Activated T-cell treated with anti-CD3 and anti-CD28 coated beads for 1 hour (primary cell): ENCODE results near the gene SPATA17.

ENCODE experiments used
- DNase-seq: peaks from one replicate; pipeline ENCODE4 v3.0.0-alpha.2; 2020; ENCODE audit warnings: low read depth

The SPATA17 gene

GRCh38 chr1:217847643-217848042 lies 216.5 kb downstream of the SPATA17 start:
- DNase-seq = no peak

- no peak for DNase-seq
These were observed 225.3 kb downstream of the SPATA17 start for GRCh38 chr1:217856342-217857034.

GRCh38 chr1:217857061-217857460 lies 225.9 kb downstream of the SPATA17 start:
- DNase-seq = no peak

GRCh38 chr1:217861658-217862057 lies 230.5 kb downstream of the SPATA17 start:
- DNase-seq = no peak

GRCh38 chr1:217867446-217867995 lies 236.4 kb downstream of the SPATA17 start:
- no peak for DNase-seq

- DNase-seq = no peak
These were observed 240.8 kb downstream of the SPATA17 start for GRCh38 chr1:217871955-217872354.

GRCh38 chr1:217875229-217875628 lies 244.1 kb downstream of the SPATA17 start:
- no peak for DNase-seq

GRCh38 chr1:217876401-217876800 lies 245.3 kb downstream of the SPATA17 start:
- DNase-seq = no peak

GRCh38 chr1:217876896-217877295 lies 245.8 kb downstream of the SPATA17 start:
- DNase-seq = no peak

- DNase-seq = no peak
These were observed 250.0 kb downstream of the SPATA17 start for GRCh38 chr1:217881131-217881543.

- no peak for DNase-seq
These were observed 250.6 kb downstream of the SPATA17 start for GRCh38 chr1:217881607-217882332.

- DNase-seq = no peak
These were observed 254.0 kb downstream of the SPATA17 start for GRCh38 chr1:217885181-217885580.

- no peak for DNase-seq
These were observed 257.2 kb downstream of the SPATA17 start for GRCh38 chr1:217888328-217888727.

GRCh38 chr1:217889401-217889800 lies 258.3 kb downstream of the SPATA17 start:
- DNase-seq = no peak

GRCh38 chr1:217891966-217892365 lies 260.8 kb downstream of the SPATA17 start:
- DNase-seq = no peak

GRCh38 chr1:217892750-217893149 lies 261.6 kb downstream of the SPATA17 start:
- no peak for DNase-seq

- DNase-seq = no peak
These were observed 264.7 kb downstream of the SPATA17 start for GRCh38 chr1:217895841-217896240.

GRCh38 chr1:217896490-217896889 lies 265.3 kb downstream of the SPATA17 start:
- DNase-seq = no peak

GRCh38 chr1:217897100-217897499 lies 266.0 kb downstream of the SPATA17 start:
- no peak for DNase-seq

GRCh38 chr1:217899614-217900013 lies 268.5 kb downstream of the SPATA17 start:
- no peak for DNase-seq

- no peak for DNase-seq
These were observed 276.4 kb downstream of the SPATA17 start for GRCh38 chr1:217907504-217907903.

- no peak for DNase-seq
These were observed 279.1 kb downstream of the SPATA17 start for GRCh38 chr1:217910203-217910602.

GRCh38 chr1:217910791-217911320 lies 279.7 kb downstream of the SPATA17 start:
- no peak for DNase-seq
